Activated CD8-positive, alpha-beta T cell treated with anti-CD3 and anti-CD28 coated beads for 36 hours (primary cell): ENCODE data around the gene AGAP1. TPM values are rescaled to one million over a fixed set of nuclear protein-coding genes. Genes with fewer than 3 reads are reported as not detected.

ENCODE experiments used
- ATAC-seq: fragments of 200-7000 bp; cut with Tn5 transposase; one replicate; pipeline ENCODE4 v1.10.0; 2021; ENCODE audit warnings: mild to moderate bottlenecking, moderate library complexity
- CTCF ChIA-PET: fragments of 350-600 bp; sonication (Branson Sonifier 250); formaldehyde crosslinking; loops from one replicate; lab custom pipeline; 2021; ENCODE audit warnings: antibody characterized with exemption; lab: Charles Lee
- POLR2A ChIA-PET: fragments of 350-600 bp; sonication (Branson Sonifier 250); formaldehyde crosslinking; loops from one replicate; lab custom pipeline; 2021; ENCODE audit warnings: antibody characterized with exemption; lab: Charles Lee
- DNase-seq: peaks from one replicate; pipeline ENCODE4 v3.0.0-alpha.2; 2020
- H3K27ac Mint-ChIP-seq: one replicate; pipeline ENCODE4 v1.8.0; 2021; ENCODE audit warnings: mild to moderate bottlenecking, mixed read lengths
- H3K27me3 Mint-ChIP-seq: one replicate; pipeline ENCODE4 v1.8.0; 2021; ENCODE audit warnings: mixed read lengths
- H3K36me3 Mint-ChIP-seq: one replicate; pipeline ENCODE4 v1.8.0; 2021; ENCODE audit warnings: low read depth, mixed read lengths
- H3K4me1 Mint-ChIP-seq: one replicate; pipeline ENCODE4 v1.8.0; 2021; ENCODE audit warnings: low read depth, mixed read lengths
- H3K4me3 Mint-ChIP-seq: one replicate; pipeline ENCODE4 v1.8.0; 2021; ENCODE audit warnings: mild to moderate bottlenecking, moderate library complexity, mixed read lengths
- H3K9me3 Mint-ChIP-seq: one replicate; pipeline ENCODE4 v1.8.0; 2021; ENCODE audit warnings: mixed read lengths
- CTCF ChIP-seq: fragments of 200-600 bp; IDR thresholded peaks from one replicate; pipeline ENCODE4 v1.8.0; 2022; ENCODE audit warnings: antibody characterized with exemption, mild to moderate bottlenecking
- intact Hi-C: fragments of 100-400 bp; cut with micrococcal nuclease; formaldehyde crosslinking; loops from one replicate; pipeline ENCODE4 v1.10.0; 2022
- total RNA-seq, 2 experiments: library from RNA; stranded (reverse); gene quantifications; one replicate each; pipeline ENCODE4 v1.2.3, GENCODE V29; 2021

AGAP1 gene
- total RNA-seq, 2 experiments from 2014 or later, result 2.5 to 2.9 TPM

GRCh38 chr2:235799281-235799680, 305.4 kb downstream of the AGAP1 start:
- ChIA-PET POLR2A (no interaction called here), CTCF (no interaction called here)
- H3K27me3 Mint-ChIP-seq, result peaks cover 2% of the 10 kb centered on the region
- H3K9me3 Mint-ChIP-seq, result no peaks in the 10 kb centered on the region
- DNase-seq (no peak), ATAC-seq (no peak)
- no peak for TF ChIP-seq CTCF
- intact Hi-C loops, result no loop called here
- no peak overlapping the region for H3K27ac Mint-ChIP-seq
- H3K36me3 Mint-ChIP-seq, result no peaks in the 10 kb centered on the region
- no peak overlapping the region for H3K4me3 Mint-ChIP-seq
- H3K4me1 Mint-ChIP-seq, result no peaks in the 10 kb centered on the region

- H3K27me3 Mint-ChIP-seq, result peaks cover 7% of the 10 kb centered on the region
- no peaks in the 10 kb centered on the region for H3K36me3 Mint-ChIP-seq
- no peaks in the 10 kb centered on the region for H3K4me1 Mint-ChIP-seq
- H3K27ac Mint-ChIP-seq, result no peak overlapping the region
- ChIA-PET POLR2A (no interaction called here), CTCF (no interaction called here)
- ATAC-seq (no peak), DNase-seq (no peak)
- intact Hi-C loops, result no loop called here
- H3K4me3 Mint-ChIP-seq, result no peak overlapping the region
- H3K9me3 Mint-ChIP-seq, result no peaks in the 10 kb centered on the region
- no peak for TF ChIP-seq CTCF
These were observed 308.7 kb downstream of the AGAP1 start for GRCh38 chr2:235802542-235802941.

GRCh38 chr2:235803028-235803427, 309.2 kb downstream of the AGAP1 start:
- Mint-ChIP-seq H3K27me3 (peaks cover 7% of the 10 kb centered on the region), H3K36me3 (no peaks in the 10 kb centered on the region), H3K9me3 (no peaks in the 10 kb centered on the region), H3K4me3 (no peak overlapping the region), H3K4me1 (no peaks in the 10 kb centered on the region), H3K27ac (no peak overlapping the region)
- ATAC-seq (no peak), DNase-seq (no peak)
- no peak for TF ChIP-seq CTCF
- ChIA-PET CTCF (no interaction called here), POLR2A (no interaction called here)
- intact Hi-C loops, result no loop called here

DNA sequence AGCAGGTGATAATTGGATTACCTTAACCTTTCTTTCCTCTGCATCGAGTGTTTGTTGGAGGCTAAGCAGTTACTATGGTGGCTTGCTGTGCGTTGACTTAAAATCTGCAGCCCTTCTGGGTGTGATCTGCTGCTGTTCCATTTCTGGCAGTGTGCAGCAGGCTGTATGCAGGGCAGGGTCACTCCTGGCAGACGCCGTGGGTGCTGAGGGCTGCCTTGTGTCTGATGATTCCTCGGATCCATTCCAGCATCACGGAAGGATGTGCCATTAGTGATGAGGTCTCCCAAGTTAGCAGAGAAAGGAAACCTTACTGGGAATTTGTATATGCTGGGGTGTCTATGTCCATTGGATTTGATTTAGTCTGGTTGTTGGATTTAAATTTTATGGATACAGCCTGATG, 310.8 kb downstream of the AGAP1 start:
- no peaks in the 10 kb centered on the region for H3K4me1 Mint-ChIP-seq
- no peaks in the 10 kb centered on the region for H3K9me3 Mint-ChIP-seq
- ChIA-PET CTCF (interaction anchor here (1.4 kb wide), 1 partner anchor 373 kb away, joined by 3 read pairs; no protein-coding TSS in a partner anchor), POLR2A (no interaction called here)
- intact Hi-C loops, result no loop called here
- no peak for TF ChIP-seq CTCF
- no peak for DNase-seq
- H3K36me3 Mint-ChIP-seq, result no peaks in the 10 kb centered on the region
- no peak for ATAC-seq
- no peak overlapping the region for H3K4me3 Mint-ChIP-seq
- H3K27me3 Mint-ChIP-seq, result peaks cover 7% of the 10 kb centered on the region
- H3K27ac Mint-ChIP-seq, result no peak overlapping the region

DNA sequence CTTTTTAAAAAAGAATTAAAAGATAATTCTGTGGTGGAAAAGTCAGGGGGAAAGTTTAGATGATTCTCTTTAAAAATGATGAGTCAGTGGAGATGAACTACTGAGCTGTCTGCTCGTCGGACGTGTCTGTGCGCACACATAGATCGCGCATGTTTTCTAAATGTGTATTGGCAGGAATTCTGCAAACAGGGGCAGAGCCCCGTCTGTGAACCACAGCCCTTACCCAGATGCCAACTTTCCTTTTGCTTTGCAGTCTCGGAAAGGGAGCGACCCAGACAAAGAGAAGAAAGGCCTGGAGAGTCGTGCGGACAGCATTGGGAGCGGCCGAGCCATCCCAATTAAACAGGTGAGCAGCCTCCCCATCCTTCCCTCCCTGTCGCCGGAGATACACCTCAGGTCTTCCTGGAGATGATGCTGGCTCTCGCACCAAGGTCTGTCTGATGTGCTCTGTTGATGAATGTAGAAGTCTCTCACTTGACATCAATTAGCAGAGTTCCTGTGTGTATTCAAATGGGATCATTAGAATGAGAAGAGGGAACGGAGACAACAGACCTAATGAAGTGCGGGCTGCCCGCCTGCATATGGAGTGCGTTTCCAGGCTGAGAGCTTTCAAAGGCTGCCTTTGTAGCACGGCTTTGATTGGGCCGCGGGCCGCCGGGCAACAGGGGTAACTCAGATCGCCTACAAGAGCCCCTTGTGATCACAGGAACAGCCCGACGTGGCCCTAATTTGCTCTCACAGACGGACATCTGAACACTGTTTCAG, 313.3 kb downstream of the AGAP1 start:
- H3K36me3 Mint-ChIP-seq, result no peaks in the 10 kb centered on the region
- POLR2A ChIA-PET, result no interaction called here

More for the DNA sequence above, 313.3 kb downstream of the AGAP1 start:
- no peak for TF ChIP-seq CTCF
- Mint-ChIP-seq H3K9me3 (no peaks in the 10 kb centered on the region), H3K27me3 (peaks cover 7% of the 10 kb centered on the region), H3K4me1 (no peaks in the 10 kb centered on the region), H3K4me3 (no peak overlapping the region), H3K27ac (no peak overlapping the region)
- intact Hi-C loops, result no loop called here
- ATAC-seq, result no peak
- no peak for DNase-seq
- CTCF ChIA-PET, result interaction anchor here (1.1 kb wide), 1 partner anchor 41 kb away, joined by 3 read pairs; no protein-coding TSS in a partner anchor
